ENCODE data around the gene GATAD2B.
A peak's percentile ranks its signal among the peaks of the same experiment; 100 is the strongest.

Gene GATAD2B

DNA sequence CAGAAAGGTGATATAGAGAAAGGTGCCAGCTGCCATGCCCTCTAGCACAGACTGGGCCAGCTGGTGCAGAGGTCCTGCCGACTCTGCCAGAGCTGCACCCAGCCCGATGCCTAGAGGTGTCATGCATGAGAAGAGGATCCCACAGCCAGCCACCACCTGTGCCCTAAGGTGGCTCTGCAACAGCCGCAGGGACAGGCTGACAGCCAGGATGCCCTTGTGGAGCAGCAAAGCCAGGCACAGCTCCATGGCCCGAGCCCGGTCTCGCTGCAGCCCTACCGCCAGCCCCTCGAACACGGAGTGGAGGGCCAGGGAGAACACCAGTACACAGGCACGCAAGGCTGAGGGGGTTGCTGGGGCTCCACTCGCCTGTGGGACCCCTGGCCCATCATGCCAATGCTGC is 37.4 kb upstream of the GATAD2B start:
- Histone ChIP-seq H3K36me3 (replicated peaks) (peaks cover 2% of the 10 kb centered on the region), H3K4me3 (ENCODE audit: low read depth, low read length) (no peak overlapping the region), H3K27ac (no peak overlapping the region), H3K27me3 (replicated peaks) (no peaks in the 10 kb centered on the region)
- DNase-seq, result no peak
- in situ Hi-C loops (cut with HindIII; ENCODE audit: low pct_ligation_motif_present, low sequenced_read_pairs), result no loop called here
- TF ChIP-seq, protein P1, sequence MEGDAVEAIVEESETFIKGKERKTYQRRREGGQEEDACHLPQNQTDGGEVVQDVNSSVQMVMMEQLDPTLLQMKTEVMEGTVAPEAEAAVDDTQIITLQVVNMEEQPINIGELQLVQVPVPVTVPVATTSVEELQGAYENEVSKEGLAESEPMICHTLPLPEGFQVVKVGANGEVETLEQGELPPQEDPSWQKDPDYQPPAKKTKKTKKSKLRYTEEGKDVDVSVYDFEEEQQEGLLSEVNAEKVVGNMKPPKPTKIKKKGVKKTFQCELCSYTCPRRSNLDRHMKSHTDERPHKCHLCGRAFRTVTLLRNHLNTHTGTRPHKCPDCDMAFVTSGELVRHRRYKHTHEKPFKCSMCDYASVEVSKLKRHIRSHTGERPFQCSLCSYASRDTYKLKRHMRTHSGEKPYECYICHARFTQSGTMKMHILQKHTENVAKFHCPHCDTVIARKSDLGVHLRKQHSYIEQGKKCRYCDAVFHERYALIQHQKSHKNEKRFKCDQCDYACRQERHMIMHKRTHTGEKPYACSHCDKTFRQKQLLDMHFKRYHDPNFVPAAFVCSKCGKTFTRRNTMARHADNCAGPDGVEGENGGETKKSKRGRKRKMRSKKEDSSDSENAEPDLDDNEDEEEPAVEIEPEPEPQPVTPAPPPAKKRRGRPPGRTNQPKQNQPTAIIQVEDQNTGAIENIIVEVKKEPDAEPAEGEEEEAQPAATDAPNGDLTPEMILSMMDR (IDR thresholded peaks at IDR 0.05; ENCODE audit: low read depth, low read length, missing control alignments), result no peak

DNA sequence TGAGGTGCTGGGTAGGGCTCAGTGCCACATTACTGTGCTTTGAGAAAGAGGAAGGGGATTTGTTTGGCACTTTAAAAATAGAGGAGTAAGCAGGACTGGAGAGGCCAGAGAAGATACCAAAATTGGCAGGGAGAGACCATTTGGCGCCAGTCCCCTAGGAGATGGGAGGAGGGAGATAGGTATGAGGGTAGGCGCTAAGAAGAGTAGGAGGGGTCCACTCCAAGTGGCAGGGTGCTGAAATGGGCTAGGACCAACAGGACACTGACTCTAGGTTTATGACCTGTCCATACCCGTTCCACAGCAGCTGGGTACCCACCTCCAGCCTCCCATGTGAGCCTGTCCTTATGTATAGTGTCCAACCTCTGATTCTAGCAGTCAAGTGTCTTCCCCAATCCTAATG is 36.7 kb upstream of the GATAD2B start:
- peaks cover 2% of the 10 kb centered on the region for H3K36me3 ChIP-seq (replicated peaks)
- H3K4me3 ChIP-seq (ENCODE audit: low read depth, low read length), result no peak overlapping the region
- no peak for DNase-seq
- TF ChIP-seq, protein P1 (IDR thresholded peaks at IDR 0.05; ENCODE audit: low read depth, low read length, missing control alignments), result no peak
- no peak overlapping the region for H3K27ac ChIP-seq
- no peaks in the 10 kb centered on the region for H3K27me3 ChIP-seq (replicated peaks)
- in situ Hi-C loops (cut with HindIII; ENCODE audit: low pct_ligation_motif_present, low sequenced_read_pairs), result no loop called here

DNA sequence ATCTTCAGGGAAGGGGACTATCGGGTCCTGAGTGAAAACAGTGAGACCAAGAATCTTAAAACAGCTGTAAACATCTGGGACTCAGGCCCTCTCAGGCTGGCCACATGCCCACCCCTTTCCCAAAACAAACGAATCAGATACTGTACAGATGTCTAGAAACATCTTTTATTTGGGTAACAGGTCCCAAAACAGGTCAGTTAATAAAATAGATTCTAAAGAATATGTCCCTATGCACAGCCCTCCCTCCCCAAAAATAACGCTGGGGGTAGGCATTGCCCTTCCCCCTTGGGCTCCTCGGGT is 36.1 kb upstream of the GATAD2B start:
- in situ Hi-C loops (cut with HindIII; ENCODE audit: low pct_ligation_motif_present, low sequenced_read_pairs), result no loop called here
- TF ChIP-seq, protein P1 (IDR thresholded peaks at IDR 0.05; ENCODE audit: low read depth, low read length, missing control alignments), result no peak
- Histone ChIP-seq H3K27me3 (replicated peaks) (no peaks in the 10 kb centered on the region), H3K36me3 (replicated peaks) (peaks cover 6% of the 10 kb centered on the region), H3K27ac (no peak overlapping the region), H3K4me3 (ENCODE audit: low read depth, low read length) (peak overlapping the region; percentile 20)
- no peak for DNase-seq

DNA sequence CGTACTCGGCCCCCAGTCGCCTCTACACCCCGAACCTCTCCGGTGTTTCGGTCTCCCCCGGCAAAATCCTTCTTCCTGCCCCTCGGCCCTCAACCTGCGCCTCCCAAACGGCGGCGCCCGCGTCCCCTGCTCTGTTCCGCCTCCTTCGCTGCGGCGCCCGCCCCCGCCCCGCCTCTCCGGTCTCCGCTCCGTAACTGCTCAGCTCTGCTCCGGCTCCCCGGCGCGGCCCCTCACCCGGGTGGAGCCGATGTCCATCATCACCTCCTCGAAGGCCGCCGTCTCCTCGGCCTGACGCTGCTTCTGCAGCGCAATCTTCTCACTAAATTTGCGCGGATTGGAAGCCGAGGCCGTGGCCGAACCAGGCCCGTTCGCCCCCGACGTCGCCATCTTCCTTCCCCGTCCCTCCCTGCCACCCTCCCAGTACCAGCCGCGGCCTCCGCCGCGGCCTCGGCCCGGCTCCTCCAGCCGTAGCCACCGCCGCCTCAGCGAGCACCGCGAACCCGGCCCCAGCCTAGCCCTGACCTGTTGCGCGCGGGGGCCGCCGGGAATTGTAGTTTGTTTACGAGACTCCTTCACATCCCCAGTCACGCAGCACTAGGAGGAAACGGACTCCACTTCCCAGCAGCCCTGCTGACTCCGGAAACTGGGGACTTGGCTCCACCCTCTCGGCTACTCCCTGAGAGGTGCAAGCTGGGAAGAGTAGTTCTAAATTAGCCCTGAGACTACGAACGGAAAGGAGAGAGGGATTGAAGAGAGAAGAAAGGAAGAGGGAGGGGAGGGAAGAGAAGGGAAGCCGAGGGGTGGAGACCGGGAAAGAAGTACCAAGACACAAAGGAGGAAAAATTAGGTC is 35.6 kb upstream of the GATAD2B start, which contains the start of gene CRTC2:
CRTC2 (minus strand) TSS at position 502 of the 850 bp plus-strand sequence; CDS start at position 387, 115 bp downstream.
- peak within 1 kb of the TSS; percentile 91 for H3K4me3 ChIP-seq (ENCODE audit: low read depth, low read length)
- DNase-seq, result peak; percentile 98
- no peaks in the 10 kb centered on the region for H3K27me3 ChIP-seq (replicated peaks)
- peak within 1 kb of the TSS; percentile 72 for H3K27ac ChIP-seq
- TF ChIP-seq, protein P1 (IDR thresholded peaks at IDR 0.05; ENCODE audit: low read depth, low read length, missing control alignments), result peak; percentile 8
- in situ Hi-C loops (cut with HindIII; ENCODE audit: low pct_ligation_motif_present, low sequenced_read_pairs), result no loop called here
- peaks cover 9% of the 10 kb centered on the region for H3K36me3 ChIP-seq (replicated peaks)

DNA sequence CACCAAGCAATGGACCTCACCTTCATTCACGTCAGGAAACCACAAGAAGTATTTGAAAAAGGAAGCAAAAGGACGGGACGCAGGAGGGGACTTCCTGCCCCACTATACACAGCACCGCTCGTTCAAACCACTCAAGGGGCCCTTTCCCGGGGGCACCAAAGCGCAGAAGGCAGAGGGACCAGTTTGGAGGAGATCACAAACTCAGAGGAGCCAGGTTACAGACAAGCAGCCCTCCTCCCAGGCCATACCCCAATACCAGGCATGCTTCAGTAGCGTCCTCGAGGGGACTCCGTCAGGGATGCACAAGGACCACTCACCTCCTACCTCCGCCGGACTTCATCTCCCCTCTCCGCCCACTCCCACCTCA is 35.0 kb upstream of the GATAD2B start:
- no peak for DNase-seq
- peak overlapping the region; percentile 72 for H3K27ac ChIP-seq
- H3K4me3 ChIP-seq (ENCODE audit: low read depth, low read length), result peak overlapping the region; percentile 91
- in situ Hi-C loops (cut with HindIII; ENCODE audit: low pct_ligation_motif_present, low sequenced_read_pairs), result no loop called here
- H3K36me3 ChIP-seq (replicated peaks), result peaks cover 12% of the 10 kb centered on the region
- TF ChIP-seq, protein P1 (IDR thresholded peaks at IDR 0.05; ENCODE audit: low read depth, low read length, missing control alignments), result no peak
- no peaks in the 10 kb centered on the region for H3K27me3 ChIP-seq (replicated peaks)
